AG09309 (cell line): ENCODE results near the gene SEMA3B.

ENCODE experiments used
- DNase-seq: peaks from one replicate; pipeline ENCODE4 v3.0.0-alpha.2; 2010; ENCODE audit warnings: low read depth
- H3K4me3 ChIP-seq: 2 replicates; pipeline ENCODE4 v1.5.1; 2011; ENCODE audit warnings: mild to moderate bottlenecking, low read depth, low read length, moderate library complexity; ENCODE audit not compliant: control insufficient read depth
- TF ChIP-seq, protein P1 (sequence below): IDR thresholded peaks from 2 replicates; pipeline ENCODE4 v1.5.1; 2011; ENCODE audit warnings: mild to moderate bottlenecking, low read depth, low read length, inconsistent platforms; ENCODE audit not compliant: insufficient read depth, control insufficient read depth; ENCODE audit errors: missing control alignments

The SEMA3B gene

DNA sequence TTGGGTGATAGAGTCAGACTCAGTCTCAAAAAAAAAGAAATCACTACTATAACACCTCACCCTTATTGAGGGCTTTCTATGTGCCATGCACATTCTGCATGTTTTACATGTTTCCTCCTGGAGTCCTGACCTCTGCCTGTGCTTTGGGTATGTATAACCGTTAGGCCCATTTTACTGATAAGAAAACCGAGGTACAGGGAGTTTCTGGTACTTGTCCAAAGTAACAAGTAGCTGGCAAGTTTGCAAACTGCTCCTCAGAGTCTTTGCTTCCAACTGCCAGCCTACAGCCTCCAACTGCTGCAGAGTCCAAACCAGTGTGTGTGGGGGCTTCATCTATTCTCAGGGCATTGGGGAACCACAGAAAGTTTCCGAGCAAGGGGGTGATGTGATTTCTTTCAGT lies 36.6 kb upstream of the SEMA3B start:
- no peak for DNase-seq
- TF ChIP-seq, protein P1, sequence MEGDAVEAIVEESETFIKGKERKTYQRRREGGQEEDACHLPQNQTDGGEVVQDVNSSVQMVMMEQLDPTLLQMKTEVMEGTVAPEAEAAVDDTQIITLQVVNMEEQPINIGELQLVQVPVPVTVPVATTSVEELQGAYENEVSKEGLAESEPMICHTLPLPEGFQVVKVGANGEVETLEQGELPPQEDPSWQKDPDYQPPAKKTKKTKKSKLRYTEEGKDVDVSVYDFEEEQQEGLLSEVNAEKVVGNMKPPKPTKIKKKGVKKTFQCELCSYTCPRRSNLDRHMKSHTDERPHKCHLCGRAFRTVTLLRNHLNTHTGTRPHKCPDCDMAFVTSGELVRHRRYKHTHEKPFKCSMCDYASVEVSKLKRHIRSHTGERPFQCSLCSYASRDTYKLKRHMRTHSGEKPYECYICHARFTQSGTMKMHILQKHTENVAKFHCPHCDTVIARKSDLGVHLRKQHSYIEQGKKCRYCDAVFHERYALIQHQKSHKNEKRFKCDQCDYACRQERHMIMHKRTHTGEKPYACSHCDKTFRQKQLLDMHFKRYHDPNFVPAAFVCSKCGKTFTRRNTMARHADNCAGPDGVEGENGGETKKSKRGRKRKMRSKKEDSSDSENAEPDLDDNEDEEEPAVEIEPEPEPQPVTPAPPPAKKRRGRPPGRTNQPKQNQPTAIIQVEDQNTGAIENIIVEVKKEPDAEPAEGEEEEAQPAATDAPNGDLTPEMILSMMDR = no peak

DNA sequence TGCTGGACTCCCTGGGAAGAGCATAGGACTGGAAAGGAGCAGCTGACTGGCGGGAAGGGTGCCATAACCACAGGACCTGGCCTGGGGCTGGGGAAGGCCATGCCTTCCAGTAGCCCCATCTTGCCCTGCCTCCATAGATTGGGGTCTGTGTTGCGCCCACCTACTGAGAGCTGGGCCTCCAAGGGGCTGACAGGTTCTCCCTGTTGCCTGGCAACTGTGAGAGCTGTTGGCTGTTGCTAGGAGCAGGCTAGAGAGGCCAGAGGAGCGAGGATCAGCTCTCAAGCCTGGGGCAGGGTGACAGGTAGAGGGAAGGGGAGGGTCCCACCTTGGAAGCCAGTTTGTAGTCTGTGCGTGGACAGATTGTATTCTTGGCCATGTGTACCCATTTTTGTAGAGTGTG lies 35.8 kb upstream of the SEMA3B start:
- no peak overlapping the region for H3K4me3 ChIP-seq
- DNase-seq = no peak
- TF ChIP-seq, protein P1 = no peak

More for the DNA sequence above, 36.6 kb upstream of the SEMA3B start:
- H3K4me3 ChIP-seq = no peak overlapping the region

DNA sequence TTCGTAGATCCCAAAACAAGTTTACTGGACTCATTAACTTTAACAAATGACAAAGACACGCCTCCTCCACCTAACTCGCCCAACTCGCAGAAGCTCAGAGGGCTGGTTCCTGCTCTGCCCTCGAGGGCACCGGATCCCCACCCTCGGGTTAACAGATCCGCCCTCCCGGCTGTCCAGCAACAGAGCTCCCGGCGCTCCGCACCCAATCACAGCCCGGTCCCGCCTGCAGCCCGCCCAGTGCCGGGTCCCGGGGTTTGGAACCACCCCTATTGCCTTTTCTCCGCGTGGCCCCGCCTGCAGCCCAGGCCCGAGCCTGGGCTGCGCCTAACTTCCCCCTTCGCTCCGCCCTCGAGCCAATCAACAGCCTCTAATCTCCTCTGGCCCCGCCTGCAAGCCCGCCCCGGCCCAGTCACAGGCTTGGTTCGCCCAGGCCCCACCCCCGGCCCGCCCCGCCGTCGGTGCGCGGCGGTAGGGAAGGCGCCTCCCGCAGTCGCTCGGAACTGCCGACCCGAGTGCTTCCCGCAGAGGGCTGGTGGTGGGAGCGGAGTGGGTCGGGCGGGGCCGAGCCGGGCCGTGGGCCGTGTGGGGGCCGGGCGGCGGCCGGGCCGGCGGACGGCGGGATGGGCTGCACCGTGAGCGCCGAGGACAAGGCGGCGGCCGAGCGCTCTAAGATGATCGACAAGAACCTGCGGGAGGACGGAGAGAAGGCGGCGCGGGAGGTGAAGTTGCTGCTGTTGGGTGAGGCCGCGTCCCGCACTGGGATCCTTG lies 33.0 kb upstream of the SEMA3B start, which contains the start of gene GNAI2:
GNAI2 (plus strand) TSS at position 489 of the 768 bp plus-strand sequence; CDS start at position 621, 132 bp downstream.
- peak; percentile 89 for DNase-seq
- TF ChIP-seq, protein P1 = no peak
- H3K4me3 ChIP-seq = peak within 1 kb of the TSS; percentile 93

DNA sequence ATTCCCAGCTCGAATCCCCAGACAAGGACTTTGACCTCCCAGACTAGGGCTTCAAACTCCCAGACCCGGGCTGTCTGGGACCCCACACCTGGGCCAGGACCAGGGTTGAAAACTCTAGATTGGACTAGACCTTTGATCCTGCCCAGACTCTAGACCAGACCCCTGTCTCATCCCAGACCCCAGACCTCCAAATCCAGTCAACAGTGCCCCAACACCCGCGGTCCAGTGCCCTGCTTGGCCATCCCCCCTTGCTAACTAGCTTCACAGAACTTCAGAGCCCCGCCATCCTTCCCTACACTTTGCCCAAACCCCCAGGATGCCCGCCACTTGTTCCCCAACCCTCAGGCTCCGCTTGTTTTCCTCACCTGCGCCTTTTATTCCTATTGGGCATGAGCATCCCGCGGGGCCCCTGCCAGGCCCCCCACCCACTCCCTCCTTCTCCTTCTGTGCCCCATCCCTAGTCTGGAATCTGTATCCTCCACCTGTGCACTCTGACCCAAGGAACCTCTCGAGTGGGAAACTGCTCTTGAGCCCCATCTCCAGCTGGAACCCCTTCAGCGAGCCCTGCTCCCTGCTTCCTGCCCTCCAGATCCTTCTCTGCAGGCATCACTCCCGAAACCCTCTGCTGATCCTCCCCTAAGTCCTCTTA lies 32.3 kb upstream of the SEMA3B start:
- DNase-seq = no peak
- TF ChIP-seq, protein P1 = no peak
- H3K4me3 ChIP-seq = peak overlapping the region; percentile 93

DNA sequence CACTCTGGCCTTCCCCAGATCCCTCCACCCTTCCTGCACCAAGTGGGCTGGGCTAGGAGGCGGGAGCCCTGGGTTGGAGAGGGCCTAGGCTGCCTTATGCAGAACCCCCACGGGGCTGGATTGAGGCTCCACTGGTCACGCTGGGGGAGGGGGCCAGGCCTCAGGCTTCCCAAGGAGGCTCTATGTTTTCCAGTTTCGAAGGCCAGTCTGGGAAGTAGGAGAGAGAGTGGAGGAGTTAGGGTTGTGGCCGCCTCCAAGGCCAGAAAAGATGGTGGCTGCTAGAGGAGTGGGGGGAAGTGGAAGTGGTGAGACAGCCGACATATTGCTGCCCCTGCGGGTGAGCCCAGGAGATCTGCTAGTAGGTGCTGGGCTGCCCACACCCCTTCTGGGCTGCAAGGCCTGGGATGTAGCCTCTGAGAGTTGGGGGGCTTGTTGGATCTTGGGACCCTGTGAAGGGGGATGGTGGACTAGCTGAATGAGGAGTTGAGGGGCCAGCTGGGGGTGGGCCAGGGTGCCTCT lies 31.8 kb upstream of the SEMA3B start:
- peak overlapping the region; percentile 93 for H3K4me3 ChIP-seq
- TF ChIP-seq, protein P1 = no peak
- no peak for DNase-seq

DNA sequence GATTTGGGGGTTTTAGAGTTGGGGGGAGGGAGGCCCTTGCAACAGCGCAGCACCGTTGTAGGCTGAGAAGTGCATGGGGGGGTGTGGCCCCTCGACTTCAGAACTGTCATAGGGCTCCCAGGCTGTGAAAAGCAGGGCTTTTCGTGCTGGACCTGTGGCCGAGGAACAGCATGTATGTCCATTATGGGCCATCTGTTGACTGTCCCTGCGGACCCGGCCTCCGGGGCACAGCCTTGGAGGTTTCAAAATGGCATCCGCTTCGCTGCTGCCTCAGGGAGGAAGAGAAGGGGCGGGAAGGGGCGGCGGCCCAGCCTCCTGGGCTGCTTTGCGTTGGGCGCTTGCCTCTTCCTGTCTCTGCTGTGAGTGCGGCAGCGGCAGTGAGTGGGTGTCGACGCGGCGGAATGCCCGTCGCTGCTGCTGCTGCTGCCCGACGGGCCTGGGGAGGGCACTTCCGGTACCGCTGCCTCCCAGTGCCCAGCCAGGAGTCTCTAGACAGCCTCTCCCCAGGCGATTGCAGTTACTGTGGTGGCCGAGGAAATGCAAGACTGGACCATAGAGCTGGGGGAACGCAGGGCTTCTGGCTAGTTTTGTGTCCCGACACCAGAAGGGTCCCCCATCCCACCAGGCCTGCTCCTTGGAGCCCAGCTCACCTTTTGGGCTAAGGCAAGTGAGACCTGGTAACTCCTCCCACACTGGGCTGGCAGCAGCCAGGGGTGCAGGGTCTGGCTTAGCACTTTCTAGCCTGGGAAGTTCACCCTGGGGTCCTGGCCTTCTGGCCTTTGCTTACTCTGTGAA lies 31.0 kb upstream of the SEMA3B start:
- peak; percentile 62 for DNase-seq
- H3K4me3 ChIP-seq = peak overlapping the region; percentile 93
- TF ChIP-seq, protein P1 = no peak
